Stimulated activated naive B cell treated with anti-CD40 and anti-IgM and Interleukin-4, amounts not matched to agents 10 μg/mL and 1 μg/mL and 100 μg/mL, for 72 hours (primary cell): Measurements from ENCODE around the gene CIAO2B.
"Not testable (repeated sequence)": the region's sequence is repeated elsewhere in the genome, so short reads cannot be mapped to it uniquely, and the experiment has no call there.

Experiments used
- ATAC-seq, 2 donors: fragments of 150-1000 bp; cut with Tn5 transposase; replicated peaks; 2 replicates each; pipeline ENCODE4 v1.10.0; 2021; ENCODE audit warnings: moderate library complexity in 1 of 2
- DNase-seq: peaks from one replicate; pipeline ENCODE4 v3.0.0; 2021
- H3K27ac Mint-ChIP-seq: one replicate; pipeline ENCODE4 v1.8.0; 2022; ENCODE audit warnings: mild to moderate bottlenecking, mixed read lengths
- H3K27me3 Mint-ChIP-seq, 2 donors: one replicate each; pipeline ENCODE4 v1.8.0; 2022; ENCODE audit warnings: mixed read lengths in 2 of 2
- H3K36me3 Mint-ChIP-seq, 2 donors: one replicate each; pipeline ENCODE4 v1.8.0; 2022; ENCODE audit warnings: mixed read lengths in 2 of 2, mild to moderate bottlenecking in 1 of 2
- H3K4me1 Mint-ChIP-seq, 2 donors: one replicate each; pipeline ENCODE4 v1.8.0; 2022; ENCODE audit warnings: mixed read lengths in 2 of 2, mild to moderate bottlenecking in 1 of 2
- H3K4me3 Mint-ChIP-seq, 2 donors: one replicate each; pipeline ENCODE4 v1.8.0; 2022; ENCODE audit warnings: mild to moderate bottlenecking in 2 of 2, mixed read lengths in 2 of 2, moderate library complexity in 1 of 2
- H3K9me3 Mint-ChIP-seq, 2 donors: one replicate each; pipeline ENCODE4 v1.8.0; 2022; ENCODE audit warnings: mixed read lengths in 2 of 2, mild to moderate bottlenecking in 1 of 2

CIAO2B gene

DNA sequence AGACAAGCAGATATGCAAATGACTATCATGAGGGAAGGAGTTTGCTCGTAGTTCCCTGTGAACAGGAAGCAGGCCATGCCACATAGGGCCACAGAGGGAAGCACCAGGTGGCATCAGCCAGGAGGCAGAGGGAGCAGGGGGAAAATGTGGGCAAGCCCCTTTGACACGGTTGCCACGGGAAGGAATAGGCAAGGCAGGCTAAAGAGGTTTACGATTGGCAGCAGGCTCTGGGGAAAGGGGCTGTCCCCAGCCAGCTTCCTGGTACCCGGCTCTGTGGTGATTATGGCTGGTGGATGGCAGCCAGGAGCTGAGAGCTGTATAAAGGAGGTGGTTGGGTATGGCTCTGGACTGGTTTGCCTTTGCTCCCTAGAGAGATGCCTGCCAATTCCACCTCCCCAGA lies 27.7 kb upstream of the CIAO2B start:
- ATAC-seq, result peak; percentile 53 to 63
- peaks cover 12 to 22% of the 10 kb centered on the region in 2 donors for H3K4me1 Mint-ChIP-seq
- H3K9me3 Mint-ChIP-seq, result no peaks in the 10 kb centered on the region
- H3K27ac Mint-ChIP-seq, result peak overlapping the region; percentile 9
- H3K27me3 Mint-ChIP-seq, result peaks cover 22 to 30% of the 10 kb centered on the region in 2 donors
- peak overlapping the region in 1 of 2 donors; percentile 49 for H3K4me3 Mint-ChIP-seq
- no peaks in the 10 kb centered on the region for H3K36me3 Mint-ChIP-seq
- no peak for DNase-seq

DNA sequence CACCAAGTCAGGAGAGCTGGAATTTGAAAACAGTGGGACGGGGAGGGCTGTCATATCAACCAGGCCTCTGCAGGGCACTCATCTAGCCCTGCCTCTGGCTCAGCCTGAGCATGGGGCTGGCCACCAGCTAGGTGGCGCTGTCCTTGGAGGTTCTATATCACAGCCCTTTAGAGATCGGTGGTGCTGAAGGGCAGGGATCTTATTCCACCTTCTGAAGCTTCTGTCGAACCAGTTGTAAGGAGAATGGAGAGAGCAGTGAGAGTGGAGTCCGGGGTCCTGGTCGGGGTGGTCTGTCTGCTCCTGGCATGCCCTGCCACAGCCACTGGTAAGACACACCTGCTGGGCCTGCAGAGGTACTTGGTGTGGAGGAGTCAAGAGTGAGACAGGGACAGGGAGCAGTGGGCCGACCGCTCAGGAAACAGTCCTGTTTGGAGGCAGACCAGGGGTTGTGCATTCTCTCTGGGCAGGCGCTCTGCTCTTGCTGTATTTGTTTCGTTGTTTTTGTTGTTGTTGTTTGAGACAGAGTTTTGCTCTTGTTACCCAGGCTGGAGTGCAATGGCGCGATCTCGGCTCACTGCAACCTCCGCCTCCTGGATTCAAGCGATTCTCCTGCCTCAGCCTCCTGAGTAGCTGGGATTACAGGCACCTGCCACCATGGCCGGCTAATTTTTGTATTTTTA lies 27.0 kb upstream of the CIAO2B start, which contains the start of gene CES3:
CES3 (plus strand) TSS at position 202 of the 680 bp plus-strand sequence; CDS start at position 244, 42 bp downstream.
- peaks cover 22 to 30% of the 10 kb centered on the region in 2 donors for H3K27me3 Mint-ChIP-seq
- H3K36me3 Mint-ChIP-seq, result no peaks in the 10 kb centered on the region
- ATAC-seq (peak; percentile 91 to 96), DNase-seq (peak; percentile 46)
- H3K4me1 Mint-ChIP-seq, result peaks cover 12 to 22% of the 10 kb centered on the region in 2 donors
- peak within 1 kb of the TSS; percentile 9 for H3K27ac Mint-ChIP-seq
- peak within 1 kb of the TSS; percentile 49 to 68 for H3K4me3 Mint-ChIP-seq
- no peaks in the 10 kb centered on the region for H3K9me3 Mint-ChIP-seq

DNA sequence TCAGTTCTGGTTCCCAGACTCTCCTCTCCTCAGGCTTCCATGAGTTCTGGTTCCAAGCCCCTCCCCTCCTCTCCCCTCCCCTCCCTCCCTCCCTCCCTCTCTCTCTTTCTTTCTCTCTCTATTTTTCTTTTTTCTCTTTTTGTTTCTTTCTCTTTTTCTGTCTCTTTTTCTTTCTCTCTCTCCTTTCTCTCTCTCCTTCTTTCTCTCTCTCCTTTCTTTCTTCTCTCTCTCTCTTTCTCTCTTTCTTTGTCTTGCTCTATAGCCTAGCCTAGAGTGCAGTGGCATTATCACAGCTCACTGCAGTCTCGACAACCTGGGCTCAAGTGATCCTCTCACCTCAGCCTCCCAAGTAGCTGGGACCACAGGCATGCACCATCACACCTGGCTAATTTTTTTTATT lies 26.1 kb upstream of the CIAO2B start:
- no peak for ATAC-seq
- H3K4me3 Mint-ChIP-seq, result no peak overlapping the region
- H3K27me3 Mint-ChIP-seq, result peaks cover 22 to 28% of the 10 kb centered on the region in 2 donors
- no peak overlapping the region for H3K27ac Mint-ChIP-seq
- no peak for DNase-seq
- H3K4me1 Mint-ChIP-seq, result peaks cover 12 to 22% of the 10 kb centered on the region in 2 donors
- H3K36me3 Mint-ChIP-seq, result no peaks in the 10 kb centered on the region
- H3K9me3 Mint-ChIP-seq, result no peaks in the 10 kb centered on the region

DNA sequence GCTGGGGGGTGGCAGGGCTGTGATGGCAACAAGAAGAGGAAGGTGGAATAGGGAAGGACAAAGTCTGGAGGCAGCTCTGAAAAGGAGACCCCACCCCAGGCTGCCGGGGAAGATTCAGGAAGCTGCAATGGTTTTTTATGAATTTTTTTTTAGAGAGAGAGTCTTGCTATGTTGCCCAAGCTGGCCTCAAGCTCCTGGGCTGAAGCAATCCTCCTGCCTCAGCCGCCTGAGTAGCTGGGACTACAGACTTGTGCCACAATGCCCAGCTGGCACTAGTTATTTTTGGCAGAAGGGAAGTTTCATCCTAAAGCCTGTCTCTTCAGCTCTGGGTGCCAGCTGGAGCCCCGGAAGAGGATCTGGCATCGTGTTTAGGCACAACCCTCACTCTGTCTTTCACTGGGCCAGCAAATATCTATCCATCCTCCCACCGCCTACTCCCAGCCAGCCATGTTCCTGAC lies 25.5 kb upstream of the CIAO2B start:
- H3K27ac Mint-ChIP-seq, result no peak overlapping the region
- peaks cover 12 to 22% of the 10 kb centered on the region in 2 donors for H3K4me1 Mint-ChIP-seq
- no peaks in the 10 kb centered on the region for H3K36me3 Mint-ChIP-seq
- peaks cover 17 to 23% of the 10 kb centered on the region in 2 donors for H3K27me3 Mint-ChIP-seq
- no peak for ATAC-seq
- H3K4me3 Mint-ChIP-seq, result no peak overlapping the region
- no peaks in the 10 kb centered on the region for H3K9me3 Mint-ChIP-seq
- no peak for DNase-seq

DNA sequence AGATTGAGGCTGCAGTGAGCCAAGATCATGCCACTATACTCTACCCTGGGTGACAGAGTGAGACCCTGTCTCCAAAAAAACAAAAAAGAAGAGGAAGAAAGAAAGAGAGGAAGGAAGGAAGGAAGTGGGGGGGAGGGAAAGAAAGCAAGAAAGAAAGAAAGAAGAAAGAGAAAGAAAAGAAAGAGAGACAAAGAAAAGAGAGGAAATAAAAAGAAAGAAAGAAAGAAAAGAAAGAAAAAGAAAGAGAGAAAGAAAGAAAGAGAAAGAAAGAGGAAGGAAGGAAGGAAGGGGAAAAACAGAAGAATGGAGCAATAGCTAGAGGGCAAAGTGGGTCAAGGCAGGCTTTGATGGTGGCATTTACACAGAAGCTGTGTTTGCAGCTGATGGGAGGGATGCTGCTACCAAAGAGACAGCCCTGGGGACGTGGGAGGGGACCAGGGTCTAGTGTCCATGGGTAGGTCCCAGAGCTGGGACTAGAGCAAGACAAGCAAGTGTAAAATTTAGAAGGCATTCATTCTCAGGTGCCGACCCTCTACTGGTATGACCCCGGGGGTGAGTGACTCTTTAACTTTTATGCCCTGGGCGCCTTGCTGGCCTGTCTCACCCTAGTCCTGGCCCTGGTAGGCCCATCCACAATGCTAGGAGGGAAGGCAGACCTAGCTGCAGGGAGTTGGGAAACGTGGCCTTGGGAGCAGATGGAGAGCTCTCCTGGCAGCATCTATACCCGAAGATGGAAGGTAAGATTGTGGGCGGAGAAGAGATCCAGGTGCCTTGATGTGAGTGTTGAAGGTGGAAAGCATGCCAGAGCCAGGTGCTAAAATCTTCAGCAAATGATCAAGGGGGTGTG lies 24.9 kb upstream of the CIAO2B start:
- Mint-ChIP-seq H3K9me3 (no peaks in the 10 kb centered on the region), H3K36me3 (no peaks in the 10 kb centered on the region), H3K27ac (no peak overlapping the region), H3K4me3 (no peak overlapping the region), H3K27me3 (peaks cover 14 to 22% of the 10 kb centered on the region in 2 donors), H3K4me1 (peaks cover 12 to 22% of the 10 kb centered on the region in 2 donors)
- ATAC-seq (no peak), DNase-seq (no peak)

DNA sequence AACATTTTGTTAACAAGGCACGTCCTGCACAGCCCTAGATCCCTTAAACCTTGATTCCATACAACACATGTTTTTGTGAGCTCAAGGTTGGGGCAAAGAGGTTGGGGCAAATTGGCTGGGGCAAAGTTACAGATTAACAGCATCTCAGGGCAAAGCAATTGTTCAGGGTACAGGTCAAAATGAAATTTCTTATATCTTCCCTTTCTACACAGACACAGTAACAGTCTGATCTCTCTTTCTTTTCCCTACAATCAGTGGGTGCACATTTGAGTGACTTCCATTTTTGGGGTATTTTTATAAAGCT lies 21.9 kb upstream of the CIAO2B start:
- not testable (repeated sequence) for H3K27ac Mint-ChIP-seq, ATAC-seq, H3K4me3 Mint-ChIP-seq, DNase-seq, H3K36me3 Mint-ChIP-seq, H3K9me3 Mint-ChIP-seq
- Mint-ChIP-seq H3K27me3 (peaks cover 35 to 45% of the 10 kb centered on the region in 2 donors), H3K4me1 (peaks cover 8 to 11% of the 10 kb centered on the region in 2 donors)

DNA sequence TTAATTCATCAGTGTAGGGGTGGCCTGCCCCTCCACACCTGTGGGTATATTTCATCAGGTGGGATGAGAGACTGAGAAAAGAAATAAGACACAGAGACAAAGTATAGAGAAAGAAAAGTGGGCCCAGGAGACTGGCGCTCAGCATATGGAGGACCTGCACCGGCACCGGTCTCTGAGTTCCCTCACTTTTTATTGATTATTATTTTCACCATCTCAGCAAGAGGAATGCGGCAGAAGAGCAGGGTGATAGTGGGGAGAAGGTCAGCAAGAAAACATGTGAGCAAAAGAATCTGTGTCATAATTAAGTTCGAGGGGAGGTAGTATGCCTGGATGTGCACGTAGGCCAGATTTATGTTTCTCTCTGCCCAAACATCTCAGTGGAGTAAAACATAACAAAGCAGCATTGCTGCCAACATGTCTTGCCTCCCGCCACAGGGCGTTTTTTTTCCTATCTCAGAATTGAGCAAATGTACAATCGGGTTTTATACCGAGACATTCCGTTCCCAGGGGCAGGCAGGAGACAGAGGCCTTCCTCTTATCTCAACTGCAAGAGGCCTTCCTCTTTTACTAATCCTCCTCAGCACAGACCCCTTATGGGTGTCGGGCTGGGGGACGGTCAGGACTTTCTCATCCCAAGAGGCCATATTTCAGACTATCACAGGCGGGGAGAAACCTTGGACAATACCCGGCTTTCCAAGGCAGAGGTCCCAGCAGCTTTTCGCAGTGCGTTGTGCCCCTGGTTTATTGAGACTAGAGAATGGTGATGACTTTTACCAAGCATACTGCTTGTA lies 21.4 kb upstream of the CIAO2B start:
- not testable (repeated sequence) for DNase-seq, H3K9me3 Mint-ChIP-seq, ATAC-seq, H3K4me3 Mint-ChIP-seq, H3K27ac Mint-ChIP-seq, H3K36me3 Mint-ChIP-seq, H3K4me1 Mint-ChIP-seq
- peaks cover 34 to 50% of the 10 kb centered on the region in 2 donors for H3K27me3 Mint-ChIP-seq

DNA sequence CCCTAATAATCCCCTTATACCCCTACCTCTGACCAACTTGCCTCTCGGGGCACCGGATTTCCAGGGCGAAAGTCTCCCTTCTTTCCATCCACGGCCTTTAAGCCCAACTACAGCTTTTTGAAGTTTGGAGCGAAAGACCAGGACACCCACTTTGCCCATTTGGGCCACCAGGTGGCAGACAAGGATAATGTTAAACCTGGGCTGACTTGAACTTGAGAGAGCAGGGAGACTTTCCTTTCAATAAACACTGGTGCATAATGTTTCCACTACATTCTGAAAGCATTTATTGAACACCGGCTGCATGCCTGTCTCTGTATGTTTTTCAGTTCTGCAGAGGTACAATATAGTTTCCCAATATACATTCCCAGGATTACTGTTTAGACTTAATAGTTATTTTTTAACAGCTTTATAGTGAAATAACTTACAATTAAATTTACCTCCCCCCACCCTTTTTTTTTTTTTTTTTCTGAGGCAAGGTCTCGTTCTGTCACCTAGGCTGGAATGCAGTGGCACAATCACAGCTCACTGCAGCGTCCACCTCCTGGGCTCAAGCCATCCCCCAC lies 20.0 kb upstream of the CIAO2B start:
- H3K27me3 Mint-ChIP-seq, result peaks cover 37 to 59% of the 10 kb centered on the region in 2 donors
- H3K27ac Mint-ChIP-seq, result peak overlapping the region; percentile 37
- H3K4me3 Mint-ChIP-seq, result no peak overlapping the region
- H3K4me1 Mint-ChIP-seq, result peaks cover 4 to 6% of the 10 kb centered on the region in 2 donors
- H3K36me3 Mint-ChIP-seq, result no peaks in the 10 kb centered on the region
- ATAC-seq, result peak; percentile 79 to 90
- peak; percentile 58 for DNase-seq
- H3K9me3 Mint-ChIP-seq, result peaks cover 0 to 6% of the 10 kb centered on the region in 2 donors

DNA sequence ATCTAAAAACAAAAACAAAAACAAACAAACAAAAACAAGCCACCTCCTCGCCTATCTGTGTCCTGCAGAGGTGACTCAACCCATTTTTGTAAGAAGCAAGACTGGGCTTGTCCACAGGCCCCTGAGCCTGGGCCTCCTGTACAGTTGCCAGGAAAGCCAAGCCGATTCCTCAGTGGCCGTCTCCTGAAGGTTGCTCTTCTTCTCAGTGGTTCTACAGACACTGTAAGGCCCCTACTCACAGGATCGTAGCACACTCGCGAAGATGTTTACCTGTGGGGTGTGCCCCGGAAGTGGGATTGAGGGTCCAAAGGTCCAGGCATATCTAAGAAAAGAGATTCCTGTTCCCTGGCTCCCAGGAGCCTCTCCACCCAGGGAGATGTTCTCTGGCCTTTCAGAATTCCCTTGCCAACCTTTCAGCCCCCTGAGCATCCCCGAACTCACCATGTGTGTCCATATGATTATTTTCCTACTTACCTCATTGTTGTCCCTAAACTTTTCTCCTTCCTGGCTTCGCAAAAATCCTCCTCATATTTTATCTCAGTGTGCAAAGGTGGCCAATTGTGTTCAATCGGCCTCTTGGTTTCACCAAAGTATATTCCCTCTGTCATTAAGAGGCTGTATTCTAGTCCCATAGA lies 19.4 kb upstream of the CIAO2B start:
- H3K4me3 Mint-ChIP-seq, result no peak overlapping the region
- DNase-seq (no peak), ATAC-seq (no peak)
- peaks cover 0 to 6% of the 10 kb centered on the region in 2 donors for H3K9me3 Mint-ChIP-seq
- peak overlapping the region; percentile 37 for H3K27ac Mint-ChIP-seq
- no peaks in the 10 kb centered on the region for H3K36me3 Mint-ChIP-seq
- peaks cover 3 to 4% of the 10 kb centered on the region in 2 donors for H3K4me1 Mint-ChIP-seq
- H3K27me3 Mint-ChIP-seq, result peaks cover 43 to 59% of the 10 kb centered on the region in 2 donors

DNA sequence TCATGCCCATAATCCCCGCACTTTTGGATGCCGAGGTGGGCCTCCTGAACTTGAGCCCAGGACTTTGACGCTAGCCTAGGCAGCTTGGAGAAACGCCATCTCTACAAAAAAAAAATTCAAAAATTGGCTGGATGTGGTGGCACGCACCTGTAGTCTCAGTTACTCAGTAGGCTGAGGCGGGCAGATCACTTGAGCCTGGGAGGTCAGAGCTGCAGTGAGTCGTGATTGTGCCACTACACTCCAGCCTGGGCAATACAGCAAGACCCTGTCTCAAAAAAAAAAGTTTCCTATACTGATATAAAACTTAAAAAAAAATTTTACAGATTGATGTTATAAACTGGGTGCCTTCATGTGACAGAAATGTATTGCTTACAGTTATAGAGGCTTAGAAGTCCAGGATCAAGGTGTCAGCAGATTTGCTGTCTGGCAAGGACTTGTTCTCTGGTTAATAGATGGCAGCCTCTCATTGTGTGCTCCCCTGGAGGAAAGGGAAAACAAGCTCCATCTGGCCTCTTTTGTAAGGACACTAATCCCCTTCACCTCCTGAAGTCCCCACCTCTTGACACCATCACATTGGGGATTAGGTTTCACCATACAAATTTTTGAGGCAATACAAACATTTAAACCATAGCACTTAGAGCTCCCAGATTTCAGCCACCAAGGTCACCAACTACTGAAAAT lies 18.4 kb upstream of the CIAO2B start:
- no peak overlapping the region for H3K27ac Mint-ChIP-seq
- peaks cover 46 to 59% of the 10 kb centered on the region in 2 donors for H3K27me3 Mint-ChIP-seq
- no peak for ATAC-seq
- H3K9me3 Mint-ChIP-seq, result peaks cover 0 to 6% of the 10 kb centered on the region in 2 donors
- no peak overlapping the region for H3K4me3 Mint-ChIP-seq
- H3K36me3 Mint-ChIP-seq, result no peaks in the 10 kb centered on the region
- H3K4me1 Mint-ChIP-seq, result peaks cover 10 to 14% of the 10 kb centered on the region in 2 donors
- no peak for DNase-seq

DNA sequence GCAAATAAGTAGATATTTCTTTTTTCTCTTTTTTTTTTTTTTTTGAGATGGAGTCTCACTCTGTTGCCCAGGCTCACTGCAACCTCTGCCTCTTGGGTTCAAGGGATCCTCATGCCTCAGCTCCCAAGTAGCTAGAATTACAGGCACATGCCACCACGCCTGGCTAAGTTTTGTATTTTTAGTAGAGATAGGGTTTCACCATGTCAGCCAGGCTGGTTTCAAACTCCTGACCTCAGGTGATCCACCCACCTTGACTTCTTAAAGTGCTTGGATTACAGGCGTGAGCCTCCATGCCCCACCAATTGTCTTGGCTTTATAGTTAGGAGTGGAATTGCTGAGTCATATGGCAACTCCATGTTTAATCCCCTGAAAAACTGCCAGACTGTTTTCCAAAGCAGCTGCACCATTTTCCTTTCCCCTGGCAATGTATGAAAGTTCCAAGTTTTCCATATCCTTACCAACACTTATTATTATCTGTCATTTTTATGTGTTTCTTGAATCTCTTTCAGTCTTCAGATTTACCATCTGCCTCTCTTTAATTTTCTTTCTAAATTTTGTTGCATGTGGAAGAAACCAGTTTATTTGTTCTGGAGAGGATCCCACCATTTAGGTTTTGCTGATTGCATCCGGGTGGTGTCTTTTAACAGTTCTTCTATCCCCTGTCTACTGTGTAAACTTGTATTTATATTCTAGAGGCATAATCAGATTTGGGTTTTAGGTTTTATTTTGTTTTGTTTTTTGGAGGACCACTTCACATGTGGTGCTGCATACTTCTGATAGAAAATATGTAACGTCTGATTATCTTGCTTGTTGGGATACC lies 17.0 kb upstream of the CIAO2B start:
- peaks cover 46 to 59% of the 10 kb centered on the region in 2 donors for H3K27me3 Mint-ChIP-seq
- DNase-seq (no peak), ATAC-seq (no peak)
- H3K27ac Mint-ChIP-seq, result no peak overlapping the region
- H3K36me3 Mint-ChIP-seq, result no peaks in the 10 kb centered on the region
- peaks cover 17 to 24% of the 10 kb centered on the region in 2 donors for H3K4me1 Mint-ChIP-seq
- peaks cover 0 to 6% of the 10 kb centered on the region in 2 donors for H3K9me3 Mint-ChIP-seq
- H3K4me3 Mint-ChIP-seq, result no peak overlapping the region

DNA sequence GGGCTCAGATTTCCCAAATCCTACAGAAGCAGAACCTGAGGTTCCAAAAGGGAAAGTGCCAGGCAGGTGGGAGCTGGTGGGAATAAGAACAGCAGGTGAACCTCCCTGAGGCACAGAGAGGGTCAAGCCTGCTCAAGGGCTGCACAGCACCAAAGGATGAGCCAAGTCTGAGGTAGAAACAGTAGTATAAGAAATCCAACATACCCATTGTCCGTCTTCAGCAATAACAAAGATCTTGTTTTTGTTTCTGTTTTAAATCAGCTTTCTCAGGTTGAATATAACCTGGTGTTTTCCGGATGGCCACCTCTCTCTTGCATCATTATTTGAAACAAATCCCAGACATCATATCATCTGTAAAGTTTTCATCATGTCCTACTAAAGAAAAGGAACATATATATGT lies 16.2 kb upstream of the CIAO2B start:
- Mint-ChIP-seq H3K27ac (no peak overlapping the region), H3K4me3 (no peak overlapping the region), H3K9me3 (peaks cover 0 to 6% of the 10 kb centered on the region in 2 donors), H3K36me3 (no peaks in the 10 kb centered on the region), H3K27me3 (peaks cover 46 to 59% of the 10 kb centered on the region in 2 donors), H3K4me1 (peaks cover 17 to 24% of the 10 kb centered on the region in 2 donors)
- DNase-seq (no peak), ATAC-seq (no peak)
